Calu3 (cell line): ENCODE results near the gene BICDL1. TPM values are rescaled to one million over a fixed set of nuclear protein-coding genes. Genes with fewer than 3 reads are reported as not detected.

Experiments used
- BruUV-seq: library from RNA; stranded (reverse); fragments of 400-500 nt; replicated peaks from 2 replicates; lab custom pipeline; 2021; lab: Mats Ljungman, UMichigan
- CTCF ChIA-PET: fragments of 300-600 bp; sonication (Branson Sonifier 250); formaldehyde crosslinking; loops from one replicate; lab custom pipeline; 2022; ENCODE audit warnings: antibody characterized with exemption; lab: Charles Lee
- DNase-seq: peaks from one replicate; pipeline ENCODE4 v3.0.0; 2022
- H3K27ac Mint-ChIP-seq: one replicate; pipeline ENCODE4 v1.8.0; 2022; ENCODE audit warnings: mixed read lengths; ENCODE audit not compliant: unreplicated experiment
- H3K27me3 Mint-ChIP-seq: one replicate; pipeline ENCODE4 v1.8.0; 2022; ENCODE audit warnings: mixed read lengths; ENCODE audit not compliant: unreplicated experiment
- H3K36me3 Mint-ChIP-seq: one replicate; pipeline ENCODE4 v1.8.0; 2022; ENCODE audit warnings: mild to moderate bottlenecking, moderate library complexity, mixed read lengths; ENCODE audit not compliant: insufficient read depth, unreplicated experiment
- H3K4me1 Mint-ChIP-seq: one replicate; pipeline ENCODE4 v1.8.0; 2022; ENCODE audit warnings: mild to moderate bottlenecking, low read depth, mixed read lengths; ENCODE audit not compliant: unreplicated experiment
- H3K4me3 Mint-ChIP-seq: one replicate; pipeline ENCODE4 v1.8.0; 2022; ENCODE audit warnings: mild to moderate bottlenecking, low read depth, moderate library complexity, mixed read lengths; ENCODE audit not compliant: unreplicated experiment
- H3K9me3 Mint-ChIP-seq: one replicate; pipeline ENCODE4 v1.8.0; 2022; ENCODE audit warnings: low read depth, mixed read lengths; ENCODE audit not compliant: unreplicated experiment
- intact Hi-C: fragments of 100-400 bp; cut with micrococcal nuclease; formaldehyde crosslinking; loops from one replicate; pipeline ENCODE4 v1.10.0; 2022; ENCODE audit not compliant: unreplicated experiment
- total RNA-seq: library from RNA; stranded (reverse); gene quantifications from 2 replicates; pipeline ENCODE4 v1.2.3, GENCODE V29; 2022
- TF ChIP-seq, protein P1 (sequence below): fragments of 200-600 bp; IDR thresholded peaks from one replicate; pipeline ENCODE4 v1.8.0; 2022; ENCODE audit warnings: antibody characterized with exemption; ENCODE audit not compliant: unreplicated experiment

The BICDL1 gene
- total RNA-seq, 1 experiment from 2014 or later = 25.7 TPM

DNA sequence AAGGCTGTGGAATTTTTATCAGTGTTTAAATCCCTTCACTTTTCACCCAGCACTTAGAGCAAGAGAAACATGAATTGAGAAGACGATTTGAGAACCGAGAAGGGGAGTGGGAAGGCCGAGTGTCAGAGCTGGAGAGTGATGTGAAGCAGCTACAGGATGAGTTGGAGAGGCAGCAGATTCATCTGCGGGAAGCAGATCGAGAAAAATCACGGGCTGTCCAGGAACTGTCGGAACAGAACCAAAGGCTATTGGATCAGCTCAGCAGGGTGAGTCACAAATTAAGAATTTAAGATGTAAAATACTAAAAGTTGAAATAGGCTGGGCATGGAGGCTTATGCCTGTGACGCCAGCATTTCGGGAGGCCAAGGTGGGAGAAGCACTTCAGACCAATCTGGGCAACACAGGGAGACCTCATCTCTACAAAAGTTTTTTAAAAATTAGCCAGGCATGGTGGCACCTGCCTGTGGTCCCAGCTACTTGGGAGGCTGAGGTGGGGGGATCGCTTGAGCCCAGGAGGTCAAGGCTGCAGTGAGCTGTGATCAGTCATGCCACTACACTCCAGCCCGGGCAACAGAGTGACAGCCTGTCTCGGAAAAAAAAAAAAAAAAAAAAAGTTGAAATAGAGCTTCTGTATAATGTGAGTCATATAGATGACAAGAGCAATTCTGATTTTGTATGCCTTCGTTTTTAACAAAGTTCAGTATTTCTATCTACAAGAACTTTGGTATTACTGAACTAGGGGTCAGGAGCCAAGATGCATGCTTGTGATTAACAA is 9.6 kb downstream of the BICDL1 start:
- CTCF ChIA-PET = interaction anchor here (0.6 to 1.5 kb wide), 4 partner anchors 12 to 981 kb away, joined by 3 to 11 read pairs (median 4); no protein-coding TSS in a partner anchor
- intact Hi-C loops = no loop called here
- Mint-ChIP-seq H3K36me3 (no peaks in the 10 kb centered on the region), H3K4me3 (no peak overlapping the region), H3K27ac (no peak overlapping the region), H3K27me3 (no peaks in the 10 kb centered on the region), H3K4me1 (no peaks in the 10 kb centered on the region), H3K9me3 (no peaks in the 10 kb centered on the region)
- no peak for DNase-seq
- BruUV-seq = no TSS peak
- TF ChIP-seq, protein P1, sequence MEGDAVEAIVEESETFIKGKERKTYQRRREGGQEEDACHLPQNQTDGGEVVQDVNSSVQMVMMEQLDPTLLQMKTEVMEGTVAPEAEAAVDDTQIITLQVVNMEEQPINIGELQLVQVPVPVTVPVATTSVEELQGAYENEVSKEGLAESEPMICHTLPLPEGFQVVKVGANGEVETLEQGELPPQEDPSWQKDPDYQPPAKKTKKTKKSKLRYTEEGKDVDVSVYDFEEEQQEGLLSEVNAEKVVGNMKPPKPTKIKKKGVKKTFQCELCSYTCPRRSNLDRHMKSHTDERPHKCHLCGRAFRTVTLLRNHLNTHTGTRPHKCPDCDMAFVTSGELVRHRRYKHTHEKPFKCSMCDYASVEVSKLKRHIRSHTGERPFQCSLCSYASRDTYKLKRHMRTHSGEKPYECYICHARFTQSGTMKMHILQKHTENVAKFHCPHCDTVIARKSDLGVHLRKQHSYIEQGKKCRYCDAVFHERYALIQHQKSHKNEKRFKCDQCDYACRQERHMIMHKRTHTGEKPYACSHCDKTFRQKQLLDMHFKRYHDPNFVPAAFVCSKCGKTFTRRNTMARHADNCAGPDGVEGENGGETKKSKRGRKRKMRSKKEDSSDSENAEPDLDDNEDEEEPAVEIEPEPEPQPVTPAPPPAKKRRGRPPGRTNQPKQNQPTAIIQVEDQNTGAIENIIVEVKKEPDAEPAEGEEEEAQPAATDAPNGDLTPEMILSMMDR = no peak

DNA sequence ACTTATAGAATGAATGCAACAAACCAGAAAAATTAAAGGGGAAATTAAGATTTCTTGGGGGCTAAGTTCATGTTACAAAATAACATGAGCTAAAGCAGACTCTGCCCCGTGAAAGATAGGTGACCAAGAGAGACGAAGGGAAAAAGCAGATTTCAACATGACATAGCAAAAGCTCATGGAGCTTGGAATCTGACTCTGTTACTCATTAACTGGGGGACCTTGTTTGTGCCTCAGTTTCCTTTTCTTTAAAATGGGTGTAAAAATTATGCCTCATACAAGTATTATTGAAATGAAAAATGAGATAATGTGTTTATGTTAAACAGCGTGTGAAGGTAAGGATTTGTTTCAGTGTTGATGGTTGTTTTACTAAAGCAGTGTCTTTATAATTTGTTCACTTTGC is 11.5 kb downstream of the BICDL1 start:
- no TSS peak for BruUV-seq
- Mint-ChIP-seq H3K27me3 (no peaks in the 10 kb centered on the region), H3K27ac (no peak overlapping the region), H3K4me1 (no peaks in the 10 kb centered on the region), H3K9me3 (no peaks in the 10 kb centered on the region), H3K36me3 (no peaks in the 10 kb centered on the region), H3K4me3 (no peak overlapping the region)
- intact Hi-C loops = no loop called here
- CTCF ChIA-PET = interaction anchor here (1.5 kb wide), 1 partner anchor 12 kb away, joined by 4 read pairs; the partner anchor contains the start of gene BICDL1
- TF ChIP-seq, protein P1 = no peak
- no peak for DNase-seq

- peak overlapping the region; percentile 3 for H3K27ac Mint-ChIP-seq
- H3K4me3 Mint-ChIP-seq = no peak overlapping the region
- no peaks in the 10 kb centered on the region for H3K9me3 Mint-ChIP-seq
- H3K4me1 Mint-ChIP-seq = peaks cover 20% of the 10 kb centered on the region
- no TSS peak for BruUV-seq
- TF ChIP-seq, protein P1 = no peak
- intact Hi-C loops = no loop called here
- H3K36me3 Mint-ChIP-seq = no peaks in the 10 kb centered on the region
- no peak for DNase-seq
- no peaks in the 10 kb centered on the region for H3K27me3 Mint-ChIP-seq
- CTCF ChIA-PET = no interaction called here
Observed at GRCh38 chr12:120006258-120006975, 17.4 kb downstream of the BICDL1 start.

DNA sequence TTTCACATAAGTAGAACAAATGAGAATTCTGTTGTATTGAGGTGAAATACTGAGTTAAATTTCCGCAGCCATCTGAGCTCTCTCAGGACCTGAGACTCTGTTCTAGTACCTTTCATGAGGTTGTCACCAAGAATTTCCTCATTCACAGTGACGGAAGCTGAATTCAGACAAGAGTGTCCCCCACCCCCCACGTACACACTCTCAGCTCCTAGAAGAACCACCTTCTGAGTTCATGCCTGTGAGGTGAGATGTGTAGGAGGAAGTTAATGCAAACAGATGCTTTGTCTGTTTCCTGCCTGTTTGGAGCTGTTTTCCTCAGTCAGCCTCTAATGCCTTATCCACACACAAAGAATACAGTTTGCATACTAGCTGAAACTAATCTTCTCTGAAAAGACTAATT is 18.2 kb downstream of the BICDL1 start:
- no peaks in the 10 kb centered on the region for H3K36me3 Mint-ChIP-seq
- no TSS peak for BruUV-seq

More for the DNA sequence above, 18.2 kb downstream of the BICDL1 start:
- intact Hi-C loops = no loop called here
- TF ChIP-seq, protein P1 = no peak
- Mint-ChIP-seq H3K9me3 (no peaks in the 10 kb centered on the region), H3K27ac (no peak overlapping the region), H3K27me3 (no peaks in the 10 kb centered on the region), H3K4me3 (no peak overlapping the region), H3K4me1 (peaks cover 20% of the 10 kb centered on the region)
- CTCF ChIA-PET = no interaction called here
- no peak for DNase-seq
